GM12891 (cell line): Measurements from ENCODE around the gene NFIX.

Experiments
- DNase-seq: peaks from one replicate; pipeline ENCODE4 v3.0.0; 2011; ENCODE audit warnings: low spot score; ENCODE audit not compliant: insufficient read length
- FAIRE-seq: peaks from 2 replicates; lab custom pipeline; 2011; peaks lifted over from hg19 to GRCh38; lab: Jason Lieb, UNC
- PAX5 ChIP-seq: IDR thresholded peaks from 2 replicates; pipeline ENCODE4 v1.6.1; 2011; ENCODE audit warnings: low read length, moderate library complexity, mild to moderate bottlenecking; ENCODE audit not compliant: insufficient read depth, severe bottlenecking
- POLR2A ChIP-seq: IDR thresholded peaks from 2 replicates; pipeline ENCODE4 v1.6.1; 2011; ENCODE audit warnings: low read depth, low read length, control low read depth
- POLR2AphosphoS5 ChIP-seq: IDR thresholded peaks from 2 replicates; pipeline ENCODE4 v1.6.1; 2011; ENCODE audit warnings: low read depth, low read length, control low read depth
- POU2F2 ChIP-seq: IDR thresholded peaks from 2 replicates; pipeline ENCODE4 v1.6.1; 2011; ENCODE audit warnings: low read depth, mild to moderate bottlenecking, control low read depth, low read length, moderate library complexity
- SPI1 ChIP-seq: IDR thresholded peaks from 2 replicates; pipeline ENCODE4 v1.6.1; 2011; ENCODE audit warnings: low read depth, low read length, control low read depth
- TAF1 ChIP-seq: IDR thresholded peaks from 2 replicates; pipeline ENCODE4 v1.6.1; 2011; ENCODE audit warnings: low read depth, low read length, control low read depth

NFIX gene

GRCh38 chr19:13069415-13070359, 74.4 kb downstream of the NFIX start:
- FAIRE-seq (no peak), DNase-seq (no peak)
- TF ChIP-seq PAX5 (no peak), POLR2A (no peak), POLR2AphosphoS5 (no peak), SPI1 (no peak), POU2F2 (no peak), TAF1 (no peak)

DNA sequence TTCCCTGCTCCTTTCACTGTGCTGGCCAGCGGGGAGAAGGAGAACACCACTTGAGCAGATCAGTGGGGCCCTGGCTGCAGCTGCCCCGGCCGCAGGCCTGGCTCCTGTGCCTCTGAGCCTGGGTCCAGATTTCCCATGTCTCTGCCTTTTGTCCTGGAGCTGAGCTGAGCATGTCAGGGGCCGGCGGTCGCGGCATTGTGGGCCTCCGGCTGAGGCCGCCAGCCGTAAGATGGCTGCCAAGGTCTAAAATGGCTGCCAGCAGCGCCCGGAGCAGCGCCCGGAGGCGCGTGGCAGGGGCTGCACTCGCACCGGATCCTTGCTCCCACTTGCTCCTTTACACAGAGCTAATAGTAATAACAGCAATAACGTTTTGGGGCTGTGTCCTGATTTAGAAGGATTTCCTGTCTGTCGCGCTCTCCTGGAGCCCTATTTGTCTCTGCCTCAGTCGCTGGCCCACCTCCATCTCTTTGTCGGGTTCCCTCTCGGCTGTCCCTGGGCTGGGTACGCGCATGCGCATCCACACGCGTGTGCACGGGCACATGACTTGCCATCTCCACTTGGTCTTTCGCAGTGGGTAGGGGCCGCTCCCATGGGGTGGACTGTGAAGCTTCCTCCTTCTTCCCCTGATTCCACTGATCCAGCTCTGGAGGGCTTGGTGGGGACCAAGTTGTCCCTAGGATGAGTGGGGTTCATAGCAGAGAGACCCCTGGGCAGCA, 75.3 kb downstream of the NFIX start:
- no peak for DNase-seq
- TF ChIP-seq POLR2AphosphoS5: no peak
- no peak for TF ChIP-seq TAF1
- TF ChIP-seq POU2F2: no peak
- TF ChIP-seq PAX5: no peak
- TF ChIP-seq POLR2A: no peak
- no peak for TF ChIP-seq SPI1
- no peak for FAIRE-seq

DNA sequence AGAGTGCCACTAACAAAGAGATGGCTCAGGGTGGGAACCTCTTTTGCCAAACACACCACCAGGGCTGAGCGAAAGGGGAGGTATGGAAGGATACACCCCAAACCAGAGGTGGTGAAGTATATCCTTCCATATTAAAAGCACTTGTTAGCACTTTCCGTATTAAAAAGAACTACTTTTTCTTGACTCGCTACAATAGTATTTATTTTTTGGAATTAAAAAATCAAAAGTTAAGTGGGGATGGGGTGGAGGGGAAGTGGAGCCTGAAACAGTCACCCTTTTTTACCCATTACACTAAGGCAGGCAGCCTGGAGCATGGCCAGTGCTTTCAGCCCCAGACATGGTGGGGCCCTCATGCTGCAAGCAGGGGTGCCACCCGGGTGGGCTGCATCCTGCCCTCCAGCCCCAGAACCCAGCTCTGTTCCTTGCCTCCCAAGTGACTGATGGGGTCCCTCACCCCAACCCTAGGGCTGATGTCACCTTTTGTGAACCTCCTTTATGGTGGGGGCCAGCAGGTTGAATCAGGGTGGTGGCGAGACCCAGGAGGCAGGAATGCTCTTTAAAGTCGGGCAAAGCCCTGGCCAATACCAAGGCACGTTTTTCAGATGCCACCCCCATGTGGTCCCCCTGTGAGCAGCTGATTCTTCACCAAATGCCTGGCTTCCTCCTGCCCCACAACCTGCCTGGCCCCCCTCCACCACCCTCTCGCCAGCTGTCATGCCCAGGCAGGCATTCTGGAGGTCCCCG, 76.3 kb downstream of the NFIX start:
- TF ChIP-seq POU2F2: no peak
- no peak for TF ChIP-seq POLR2AphosphoS5
- no peak for TF ChIP-seq TAF1
- no peak for TF ChIP-seq SPI1
- TF ChIP-seq PAX5: no peak
- TF ChIP-seq POLR2A: no peak
- FAIRE-seq (no peak), DNase-seq (no peak)

- TF ChIP-seq POLR2A (no peak), SPI1 (no peak), PAX5 (no peak), POU2F2 (no peak), POLR2AphosphoS5 (no peak), TAF1 (no peak)
- no peak for DNase-seq
- FAIRE-seq: no peak
These were observed 77.1 kb downstream of the NFIX start for GRCh38 chr19:13072188-13072908.

- DNase-seq (no peak), FAIRE-seq (no peak)
- TF ChIP-seq TAF1 (no peak), PAX5 (no peak), SPI1 (no peak), POLR2A (no peak), POU2F2 (no peak), POLR2AphosphoS5 (no peak)
These were observed 78.0 kb downstream of the NFIX start for GRCh38 chr19:13073263-13073662.

DNA sequence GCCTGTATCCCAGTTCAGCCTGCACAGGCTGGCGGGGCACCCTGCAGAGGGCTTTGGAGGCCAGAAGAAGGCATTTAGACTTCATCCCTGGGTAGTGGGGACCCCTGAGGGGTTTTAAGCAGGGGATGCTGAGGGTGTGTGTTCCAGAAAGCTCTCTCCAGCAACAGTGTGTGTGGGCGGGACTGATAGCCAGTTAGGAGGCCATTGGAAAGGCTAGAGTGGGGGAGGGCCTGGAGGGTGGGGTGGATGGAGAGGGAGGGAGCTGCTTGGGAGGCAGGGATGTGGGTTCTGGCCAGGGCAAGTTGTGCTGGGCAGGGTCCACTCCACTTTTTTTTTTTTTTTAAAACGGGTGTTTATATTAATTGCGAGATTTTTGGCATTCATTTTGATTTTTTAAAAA, 79.1 kb downstream of the NFIX start:
- no peak for DNase-seq
- no peak for FAIRE-seq
- TF ChIP-seq POU2F2: no peak
- no peak for TF ChIP-seq POLR2AphosphoS5
- no peak for TF ChIP-seq POLR2A
- TF ChIP-seq PAX5: no peak

DNA sequence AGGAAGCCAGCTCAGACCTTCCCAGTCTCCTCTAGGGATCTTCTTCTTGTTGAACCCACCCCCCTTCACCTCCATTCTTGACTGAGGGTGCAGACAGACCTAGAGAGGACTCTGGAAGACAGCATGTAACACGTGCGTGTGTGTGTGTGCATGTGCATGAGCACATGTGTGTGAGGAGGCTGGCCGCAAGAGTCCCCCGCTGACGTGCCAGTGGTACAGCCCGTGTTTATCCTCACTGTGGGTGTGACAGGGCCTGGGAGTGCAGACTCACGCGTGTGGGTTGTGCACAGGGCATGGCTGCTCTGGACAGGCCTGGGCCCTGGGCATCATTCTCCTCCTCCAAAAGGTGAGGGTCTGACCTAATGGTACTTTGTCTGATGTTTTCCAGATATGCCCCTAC, 81.0 kb downstream of the NFIX start:
- DNase-seq (no peak), FAIRE-seq (no peak)
- no peak for TF ChIP-seq POLR2AphosphoS5
- TF ChIP-seq SPI1: no peak
- no peak for TF ChIP-seq POU2F2
- no peak for TF ChIP-seq TAF1
- TF ChIP-seq PAX5: no peak

GRCh38 chr19:13076787-13077186, 81.5 kb downstream of the NFIX start:
- no peak for TF ChIP-seq SPI1
- TF ChIP-seq POU2F2: no peak
- no peak for TF ChIP-seq POLR2AphosphoS5
- no peak for TF ChIP-seq PAX5
- FAIRE-seq (no peak), DNase-seq (no peak)

- FAIRE-seq (no peak), DNase-seq (no peak)
- TF ChIP-seq PAX5: no peak
- no peak for TF ChIP-seq TAF1
- no peak for TF ChIP-seq POLR2A
- no peak for TF ChIP-seq POLR2AphosphoS5
- no peak for TF ChIP-seq SPI1
- TF ChIP-seq POU2F2: no peak
These were observed 82.0 kb downstream of the NFIX start for GRCh38 chr19:13077240-13077639.
